Ovary (tissue), 3 donors: ENCODE results near the gene RNF180.

Experiments
- EP300 ChIP-seq: sonication (generic); formaldehyde crosslinking; IDR thresholded peaks from one replicate; pipeline ENCODE4 v1.6.1; 2017; ENCODE audit warnings: antibody characterized with exemption
- POLR2A ChIP-seq: fragments of 450-650 bp; IDR thresholded peaks from one replicate; pipeline ENCODE4 v1.6.1; 2017; ENCODE audit warnings: antibody characterized with exemption, mild to moderate bottlenecking, moderate library complexity
- TF ChIP-seq, protein P1 (sequence below), 3 donors: fragments of 450-650 bp in 2 of 3; fragments of 200-600 bp in 1 of 3; IDR thresholded peaks; one replicate each; pipeline versions ENCODE4 v1.5.1 to v1.8.0; 2016 to 2022; ENCODE audit warnings: antibody characterized with exemption in 3 of 3, mild to moderate bottlenecking in 1 of 3
- donor health status: DM: no; HTN: no; CAD: no.

DNA sequence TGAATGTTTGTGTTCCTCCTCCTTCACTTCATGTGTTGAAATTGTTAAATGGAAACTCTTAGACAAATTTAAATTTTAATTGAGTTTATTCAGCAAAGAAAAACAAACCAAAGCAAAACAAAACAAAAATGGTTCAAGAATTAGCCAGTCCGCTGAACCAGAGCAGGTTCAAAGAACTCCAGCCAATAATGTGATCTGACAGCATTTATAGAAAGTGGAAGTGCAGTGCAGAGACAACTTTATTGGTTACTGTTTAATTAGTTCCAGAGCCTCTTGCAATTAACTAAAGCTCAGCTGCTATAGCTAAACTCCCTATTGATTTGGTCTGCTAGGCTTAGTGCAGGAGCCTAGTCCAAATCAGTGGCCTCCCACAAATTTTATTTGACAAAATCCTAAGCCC lies 132.9 kb downstream of the RNF180 start:
- TF ChIP-seq, protein P1, sequence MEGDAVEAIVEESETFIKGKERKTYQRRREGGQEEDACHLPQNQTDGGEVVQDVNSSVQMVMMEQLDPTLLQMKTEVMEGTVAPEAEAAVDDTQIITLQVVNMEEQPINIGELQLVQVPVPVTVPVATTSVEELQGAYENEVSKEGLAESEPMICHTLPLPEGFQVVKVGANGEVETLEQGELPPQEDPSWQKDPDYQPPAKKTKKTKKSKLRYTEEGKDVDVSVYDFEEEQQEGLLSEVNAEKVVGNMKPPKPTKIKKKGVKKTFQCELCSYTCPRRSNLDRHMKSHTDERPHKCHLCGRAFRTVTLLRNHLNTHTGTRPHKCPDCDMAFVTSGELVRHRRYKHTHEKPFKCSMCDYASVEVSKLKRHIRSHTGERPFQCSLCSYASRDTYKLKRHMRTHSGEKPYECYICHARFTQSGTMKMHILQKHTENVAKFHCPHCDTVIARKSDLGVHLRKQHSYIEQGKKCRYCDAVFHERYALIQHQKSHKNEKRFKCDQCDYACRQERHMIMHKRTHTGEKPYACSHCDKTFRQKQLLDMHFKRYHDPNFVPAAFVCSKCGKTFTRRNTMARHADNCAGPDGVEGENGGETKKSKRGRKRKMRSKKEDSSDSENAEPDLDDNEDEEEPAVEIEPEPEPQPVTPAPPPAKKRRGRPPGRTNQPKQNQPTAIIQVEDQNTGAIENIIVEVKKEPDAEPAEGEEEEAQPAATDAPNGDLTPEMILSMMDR (IDR thresholded peaks at IDR 0.05): no peak
- TF ChIP-seq EP300 (no peak), POLR2A (no peak)
